ENCODE data around the gene GON4L.
"Not testable (repeated sequence)": the region's sequence is repeated elsewhere in the genome, so short reads cannot be mapped to it uniquely, and the experiment has no call there.

Gene GON4L

DNA sequence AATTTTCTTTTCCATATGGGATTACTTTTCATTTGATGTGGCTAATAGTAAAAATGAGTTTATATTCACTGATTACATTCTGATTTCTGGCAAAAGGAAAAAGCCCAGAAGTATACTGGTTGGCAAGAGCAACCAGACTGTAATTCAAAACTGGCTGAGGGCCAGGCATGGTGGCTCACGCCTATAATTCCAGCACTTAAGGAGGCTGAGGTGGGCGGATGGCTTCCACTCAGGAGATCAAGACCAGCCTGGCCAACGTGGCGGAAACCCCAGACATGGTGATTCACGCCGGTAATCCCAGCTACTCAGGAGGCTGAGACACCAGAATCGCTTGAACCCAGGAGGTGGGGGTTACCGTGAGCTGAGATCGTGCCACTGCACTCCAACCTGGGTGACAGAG lies 16.8 kb upstream of the GON4L start:
- no peak for DNase-seq

DNA sequence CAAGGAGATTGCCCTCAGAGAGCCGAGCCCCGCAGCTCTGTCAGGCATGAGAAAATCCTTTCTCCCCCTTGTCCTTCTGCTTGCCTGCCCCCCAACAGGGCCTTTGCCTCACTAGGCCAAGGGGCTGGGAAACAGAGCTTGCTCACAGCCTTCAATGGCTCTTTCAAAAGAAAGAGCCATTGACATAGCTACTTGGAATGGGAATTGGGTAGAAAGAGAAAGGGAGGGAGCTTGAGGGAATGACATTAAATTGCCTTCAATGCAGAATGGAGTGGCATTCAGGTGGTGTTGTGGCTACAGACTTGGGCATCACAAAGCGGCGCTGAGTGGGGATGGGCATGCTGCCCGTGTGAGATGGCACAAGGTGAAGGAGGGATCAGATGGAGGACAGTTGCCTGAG lies 15.5 kb upstream of the GON4L start:
- no peak for DNase-seq

- no peak for DNase-seq
Measured at GRCh38 chr1:155871390-155871789, 14.4 kb upstream of the GON4L start.

DNA sequence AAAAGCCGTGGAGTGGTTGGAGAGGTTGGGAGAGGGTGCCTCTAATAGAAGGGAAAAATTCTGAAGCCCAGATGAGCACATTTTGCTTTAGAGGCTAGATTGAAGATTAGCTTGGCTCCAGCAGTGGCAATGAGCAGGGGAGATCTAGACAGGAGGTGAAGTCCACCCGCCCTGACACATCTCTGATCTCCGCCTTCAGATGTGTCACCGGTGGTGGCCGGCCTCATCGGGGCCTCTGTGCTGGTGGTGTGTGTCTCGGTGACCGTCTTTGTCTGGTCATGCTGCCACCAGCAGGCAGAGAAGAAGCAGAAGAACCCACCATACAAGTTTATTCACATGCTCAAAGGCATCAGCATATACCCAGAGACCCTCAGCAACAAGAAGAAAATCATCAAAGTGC lies 10.8 kb upstream of the GON4L start:
- DNase-seq: no peak

- DNase-seq: no peak
Measured at GRCh38 chr1:155864393-155864792, 7.4 kb upstream of the GON4L start.

DNA sequence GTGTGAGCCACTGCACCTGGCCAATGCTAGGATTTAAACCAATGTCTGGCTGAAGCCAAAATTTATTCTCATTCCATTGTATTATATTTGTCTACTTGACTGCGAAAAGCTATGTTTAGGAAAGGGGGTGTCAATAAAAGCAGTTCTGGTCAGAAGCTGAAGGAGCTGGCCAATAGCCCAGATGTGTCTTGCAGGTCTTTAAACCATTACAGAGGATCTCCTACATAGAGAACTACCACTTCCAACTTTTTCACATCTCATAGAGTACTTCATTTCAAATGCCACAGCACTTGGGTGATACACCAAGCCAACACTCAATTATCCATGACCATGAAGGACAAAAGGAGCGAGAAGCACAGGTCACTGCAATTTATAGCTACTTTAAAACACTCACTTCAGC lies 4.9 kb upstream of the GON4L start:
- DNase-seq: no peak

DNA sequence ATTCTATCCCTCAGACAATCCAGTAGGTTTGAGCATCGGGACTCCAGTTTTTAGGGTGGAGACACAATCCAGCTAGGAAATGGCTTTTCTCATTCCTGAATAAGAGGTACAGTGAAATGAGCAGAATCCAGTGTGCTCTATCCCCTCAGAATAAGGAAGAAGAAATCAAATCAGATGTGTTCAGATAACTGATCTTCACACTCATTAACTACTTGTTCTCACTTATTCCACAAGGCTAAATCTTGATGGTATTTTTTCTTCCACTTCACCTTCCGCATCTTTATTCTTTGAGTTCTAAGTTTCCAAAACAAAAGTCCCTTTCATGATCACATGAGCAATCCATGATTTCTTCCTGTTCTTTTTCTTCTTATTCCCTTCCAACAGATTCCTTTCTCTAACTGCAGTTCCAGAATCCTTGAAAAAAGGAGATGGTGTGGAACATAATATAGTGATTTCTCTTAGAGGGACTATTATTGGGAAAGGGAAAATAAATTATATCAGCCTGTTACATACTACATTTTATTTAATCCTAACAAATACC lies 4.0 kb upstream of the GON4L start:
- no peak for DNase-seq

DNA sequence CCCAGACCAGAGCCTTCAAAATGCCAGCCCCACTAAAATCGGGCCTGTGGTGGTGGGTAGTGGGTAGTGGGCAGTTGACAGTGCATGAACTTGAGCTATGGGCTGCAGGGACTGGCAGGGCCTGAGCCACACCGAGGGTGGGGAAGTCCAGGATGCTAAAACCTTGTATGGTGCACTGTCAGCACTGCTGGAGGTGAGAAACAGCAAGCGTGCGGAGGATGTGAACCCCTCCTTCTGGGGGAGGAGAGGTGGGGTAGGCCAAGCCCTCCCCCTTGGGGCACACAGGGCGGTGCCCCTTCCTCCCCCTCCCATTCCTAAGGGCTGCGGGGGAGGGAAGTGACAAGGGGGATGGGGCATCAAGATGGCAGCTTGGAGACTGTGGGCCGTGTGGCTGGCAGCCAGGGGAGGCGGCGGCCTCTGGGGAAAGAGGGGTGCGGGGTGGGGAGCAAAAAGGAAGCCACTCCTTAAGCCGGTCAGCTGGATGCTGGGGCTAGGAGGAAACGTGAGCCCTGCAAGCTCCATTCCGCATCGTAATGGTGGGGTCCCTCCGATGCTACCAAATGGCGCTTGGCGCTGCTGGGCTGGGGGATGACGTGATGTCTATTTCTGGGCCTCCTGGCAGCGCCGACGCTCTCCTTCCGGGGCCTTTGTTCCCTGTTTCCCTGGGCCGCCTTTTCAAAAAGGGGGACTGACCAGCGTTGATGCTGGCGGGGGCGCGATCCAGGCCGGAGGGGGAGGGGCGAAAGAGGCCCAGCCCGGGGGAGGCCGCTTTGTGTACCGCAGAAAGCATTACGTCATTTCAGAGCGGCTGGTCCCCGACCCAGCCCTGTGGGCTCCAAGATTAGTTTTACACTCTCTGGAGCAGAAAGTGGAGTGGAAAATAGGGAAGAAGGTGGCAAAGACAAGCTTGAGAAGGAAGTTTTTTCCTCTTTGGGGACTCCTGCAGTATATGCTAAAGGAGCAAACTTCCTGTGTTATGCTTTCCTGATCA lies 3.2 kb upstream of the GON4L start:
- DNase-seq: peak; percentile 41

GRCh38 chr1:155859234-155859829 lies 2.3 kb upstream of the GON4L start, which contains the start of gene SYT11:
SYT11 (plus strand) TSS chr1:155859567; CDS start chr1:155859762, 195 bp downstream.
- DNase-seq: peak; percentile 97

DNA sequence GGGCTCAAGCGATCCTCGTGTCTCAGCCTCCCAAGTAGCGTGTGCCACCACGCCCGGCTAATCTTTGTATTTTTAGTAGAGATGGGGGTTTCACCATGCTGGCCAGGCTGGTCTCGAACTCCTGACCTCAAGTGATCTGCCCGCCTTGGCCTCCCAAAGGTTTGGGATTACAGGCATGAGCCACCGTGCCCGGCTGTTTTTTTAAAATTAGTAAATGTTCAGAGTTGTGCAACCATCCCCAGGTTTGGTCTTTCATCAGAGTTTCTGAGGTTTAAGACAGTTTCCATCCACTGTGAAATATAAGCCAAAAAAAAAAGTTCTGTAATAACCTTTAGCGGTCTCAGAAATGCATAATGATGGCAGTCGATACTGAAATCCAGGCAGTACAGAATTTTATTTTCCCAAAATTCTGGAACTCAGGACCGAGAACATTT lies 1.8 kb upstream of the GON4L start:
- DNase-seq: no peak

GRCh38 chr1:155856257-155856974 lies 598 bp downstream of the GON4L start:
- no peak for DNase-seq

DNA sequence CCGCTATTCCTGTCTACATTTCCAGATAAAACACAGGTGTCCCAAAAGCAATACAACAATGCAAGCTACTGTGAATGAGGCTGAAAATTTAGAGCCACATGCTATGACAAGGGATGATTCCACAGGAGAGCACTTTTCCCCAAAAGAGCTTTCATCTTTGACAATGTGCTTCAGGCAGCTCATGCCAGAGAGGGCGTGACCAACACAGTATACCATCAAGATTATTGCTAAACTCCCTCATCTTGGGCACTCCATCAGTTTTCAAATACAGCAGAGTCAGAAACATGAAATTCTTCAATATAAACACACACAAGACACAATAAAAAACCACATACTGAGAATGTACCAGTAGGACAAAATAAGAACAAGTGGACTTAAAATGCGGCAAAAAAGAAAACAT lies 6.7 kb downstream of the GON4L start:
- no peak for DNase-seq

DNA sequence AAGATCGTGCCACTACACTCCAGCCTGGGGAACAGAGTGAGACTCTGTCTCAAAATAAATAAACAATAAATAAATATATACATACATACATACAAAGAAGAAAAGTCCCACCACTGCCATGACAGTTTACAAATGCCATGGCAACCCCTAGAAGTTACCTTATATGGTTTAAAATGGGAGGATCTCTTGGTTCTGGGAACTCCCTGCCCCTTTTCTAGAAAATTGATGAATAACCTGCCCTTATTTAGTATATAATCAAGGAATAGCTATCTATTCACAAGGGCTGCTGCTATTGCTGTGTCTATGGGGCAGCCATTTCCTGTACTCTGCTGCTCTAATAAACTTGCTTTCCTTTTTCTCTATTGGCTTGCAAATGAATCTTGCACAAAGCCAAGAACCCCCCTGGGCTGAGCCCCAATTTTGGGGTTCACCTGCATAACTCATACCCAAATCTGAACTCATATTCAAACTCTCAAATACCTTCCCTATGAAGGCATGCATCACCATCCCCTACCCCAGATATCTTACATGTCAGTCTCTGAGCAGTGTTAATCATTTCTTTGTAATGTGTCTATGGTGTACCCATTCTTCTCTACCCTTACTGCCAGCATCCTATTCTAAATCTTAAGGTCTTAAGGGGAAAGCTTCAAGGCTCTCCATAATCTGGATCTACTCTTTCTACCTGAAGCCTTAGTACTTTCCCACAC lies 9.0 kb downstream of the GON4L start:
- DNase-seq: no peak

- DNase-seq: no peak
Measured at GRCh38 chr1:155844860-155845421, 12.1 kb downstream of the GON4L start.

DNA sequence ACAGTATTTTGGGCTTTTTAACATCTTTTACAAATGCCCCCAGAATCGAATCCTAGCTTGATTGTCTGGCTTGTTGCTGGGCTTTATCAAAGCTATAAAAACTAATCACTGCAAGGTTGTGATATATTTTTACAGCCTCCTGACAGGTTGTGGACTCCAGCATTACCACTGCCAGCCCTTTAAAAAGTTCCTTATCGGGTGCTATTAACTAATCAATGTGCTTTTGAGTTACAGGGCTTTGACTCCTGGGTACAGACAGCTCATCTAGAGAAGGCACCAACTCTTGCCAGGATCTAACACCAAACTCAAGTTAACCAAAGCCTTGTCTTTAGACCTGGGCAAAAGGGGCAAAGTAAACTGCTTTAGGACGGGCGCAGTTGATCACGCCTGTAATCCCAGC lies 16.6 kb downstream of the GON4L start:
- DNase-seq: no peak

DNA sequence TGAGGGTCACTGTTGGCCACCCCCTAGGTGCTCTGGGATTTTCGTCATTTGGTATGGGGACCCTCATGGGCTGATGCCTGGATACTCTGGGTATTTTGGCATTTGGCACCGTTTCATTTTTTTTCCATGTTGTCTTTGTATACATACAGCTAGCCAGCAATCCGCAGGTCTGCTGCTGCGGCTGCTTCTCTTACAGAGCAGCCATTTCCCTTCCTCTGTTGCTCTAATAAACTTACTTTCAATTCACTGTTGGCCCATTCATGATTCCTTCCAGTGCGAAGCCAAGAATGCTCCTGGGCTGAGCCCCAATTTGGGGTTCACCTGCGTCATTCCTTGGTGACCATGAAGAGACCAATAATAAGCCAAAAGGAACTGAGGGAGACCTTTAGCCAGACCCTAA lies 21.5 kb downstream of the GON4L start:
- DNase-seq: no peak

DNA sequence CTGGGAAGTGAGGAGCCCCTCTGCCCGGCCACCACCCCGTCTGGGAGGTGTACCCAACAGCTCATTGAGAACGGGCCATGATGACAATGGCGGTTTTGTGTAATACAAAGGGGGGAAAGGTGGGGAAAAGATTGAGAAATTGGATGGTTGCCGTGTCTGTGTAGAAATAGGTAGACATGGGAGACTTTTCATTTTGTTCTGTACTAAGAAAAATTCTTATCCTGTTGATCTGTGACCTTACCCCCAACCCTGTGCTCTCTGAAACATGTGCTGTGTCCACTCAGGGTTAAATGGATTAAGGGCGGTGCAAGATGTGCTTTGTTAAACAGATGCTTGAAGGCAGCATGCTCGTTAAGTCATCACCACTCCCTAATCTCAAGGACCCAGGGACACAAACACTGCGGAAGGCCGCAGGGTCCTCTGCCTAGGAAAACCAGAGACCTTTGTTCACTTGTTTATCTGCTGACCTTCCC lies 22.1 kb downstream of the GON4L start:
- not testable (repeated sequence) for DNase-seq

- no peak for DNase-seq
Measured at GRCh38 chr1:155834296-155834926, 22.6 kb downstream of the GON4L start.

- DNase-seq: no peak
Measured at GRCh38 chr1:155833665-155834295, 23.2 kb downstream of the GON4L start.

DNA sequence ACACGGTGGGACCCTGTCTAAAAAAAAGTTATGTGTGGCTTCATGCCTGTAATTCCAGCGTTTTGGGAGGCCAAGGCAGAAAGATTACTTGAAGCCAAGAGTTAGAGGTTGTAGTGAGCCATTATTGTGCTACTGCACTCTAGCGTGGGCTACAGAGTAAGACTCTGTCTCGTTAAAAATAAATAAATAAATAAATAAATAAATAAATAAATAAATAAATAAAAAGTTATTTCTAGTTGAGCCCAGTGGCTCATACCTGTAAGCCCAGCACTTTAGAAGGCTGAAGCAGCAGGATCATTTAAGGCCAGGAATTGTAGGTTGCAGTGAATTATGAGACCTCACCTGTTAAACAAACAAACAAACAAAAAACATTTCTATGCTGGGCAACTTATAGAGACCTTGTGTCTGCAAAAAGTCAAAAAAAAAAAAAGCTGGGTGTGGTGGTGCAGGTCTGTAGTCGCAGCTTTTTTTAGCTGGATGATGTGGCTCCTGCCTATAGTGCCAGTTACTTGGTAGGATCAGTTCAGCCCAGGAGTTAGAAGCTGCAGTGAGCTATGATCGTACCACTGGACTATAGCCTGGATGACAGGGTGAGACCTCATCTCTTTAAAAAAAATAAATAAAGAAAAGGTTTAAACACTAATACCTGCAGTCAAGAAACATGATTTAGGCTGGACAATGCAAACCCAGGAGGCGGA lies 25.6 kb downstream of the GON4L start:
- DNase-seq: no peak

All from CD4-positive, alpha-beta T cell treated with Interleukin-6 for 4 hours (primary cell).